Measurements from ENCODE around the gene TMEM229A. TPM values are rescaled to one million over a fixed set of nuclear protein-coding genes. Genes with fewer than 3 reads are reported as not detected.
"Not testable (repeated sequence)": the region's sequence is repeated elsewhere in the genome, so short reads cannot be mapped to it uniquely, and the experiment has no call there.

Gene TMEM229A
- total RNA-seq, 2 experiments from 2014 or later, result not detected

- H3K27me3 Mint-ChIP-seq; H3K9me3 Mint-ChIP-seq (ENCODE audit: low read depth); H3K36me3 Mint-ChIP-seq; DNase-seq; H3K4me3 Mint-ChIP-seq; ATAC-seq; CTCF ChIA-PET; H3K4me1 Mint-ChIP-seq; H3K27ac Mint-ChIP-seq: not testable (repeated sequence)
Measured at GRCh38 chr7:124024329-124024728, 8.5 kb downstream of the TMEM229A start.

GRCh38 chr7:124022551-124022950 lies 10.3 kb downstream of the TMEM229A start:
- H3K36me3 Mint-ChIP-seq, result no peaks in the 10 kb centered on the region
- H3K9me3 Mint-ChIP-seq (ENCODE audit: low read depth), result no peaks in the 10 kb centered on the region
- CTCF ChIA-PET, result no interaction called here
- no peaks in the 10 kb centered on the region for H3K27me3 Mint-ChIP-seq
- no peaks in the 10 kb centered on the region for H3K4me1 Mint-ChIP-seq
- DNase-seq (no peak), ATAC-seq (no peak)
- no peak overlapping the region for H3K27ac Mint-ChIP-seq
- H3K4me3 Mint-ChIP-seq, result no peak overlapping the region

- no peaks in the 10 kb centered on the region for H3K4me1 Mint-ChIP-seq
- no peak overlapping the region for H3K4me3 Mint-ChIP-seq
- no peaks in the 10 kb centered on the region for H3K36me3 Mint-ChIP-seq
- ATAC-seq (no peak), DNase-seq (no peak)
- H3K27ac Mint-ChIP-seq, result no peak overlapping the region
- no peaks in the 10 kb centered on the region for H3K27me3 Mint-ChIP-seq
- CTCF ChIA-PET, result no interaction called here
- H3K9me3 Mint-ChIP-seq (ENCODE audit: low read depth), result no peaks in the 10 kb centered on the region
Measured at GRCh38 chr7:124020060-124020459, 12.8 kb downstream of the TMEM229A start.

- H3K27me3 Mint-ChIP-seq, result no peaks in the 10 kb centered on the region
- no peaks in the 10 kb centered on the region for H3K9me3 Mint-ChIP-seq (ENCODE audit: low read depth)
- no peaks in the 10 kb centered on the region for H3K4me1 Mint-ChIP-seq
- ATAC-seq (no peak), DNase-seq (no peak)
- CTCF ChIA-PET, result no interaction called here
- H3K27ac Mint-ChIP-seq, result no peak overlapping the region
- H3K36me3 Mint-ChIP-seq, result no peaks in the 10 kb centered on the region
- no peak overlapping the region for H3K4me3 Mint-ChIP-seq
Measured at GRCh38 chr7:124013306-124013705, 19.6 kb downstream of the TMEM229A start.

GRCh38 chr7:124012864-124013263 lies 20.0 kb downstream of the TMEM229A start:
- ATAC-seq, result no peak
- Mint-ChIP-seq H3K9me3 (ENCODE audit: low read depth) (no peaks in the 10 kb centered on the region), H3K36me3 (no peaks in the 10 kb centered on the region), H3K4me1 (no peaks in the 10 kb centered on the region), H3K27ac (no peak overlapping the region), H3K27me3 (no peaks in the 10 kb centered on the region), H3K4me3 (no peak overlapping the region)
- no peak for DNase-seq
- CTCF ChIA-PET, result no interaction called here

GRCh38 chr7:124009321-124009720 lies 23.5 kb downstream of the TMEM229A start:
- Mint-ChIP-seq H3K27ac (no peak overlapping the region), H3K27me3 (no peaks in the 10 kb centered on the region), H3K4me1 (no peaks in the 10 kb centered on the region), H3K4me3 (no peak overlapping the region), H3K9me3 (ENCODE audit: low read depth) (no peaks in the 10 kb centered on the region), H3K36me3 (no peaks in the 10 kb centered on the region)
- no peak for DNase-seq
- CTCF ChIA-PET, result no interaction called here
- no peak for ATAC-seq

- ATAC-seq; H3K4me1 Mint-ChIP-seq; H3K27ac Mint-ChIP-seq; H3K36me3 Mint-ChIP-seq; H3K27me3 Mint-ChIP-seq; H3K9me3 Mint-ChIP-seq (ENCODE audit: low read depth); CTCF ChIA-PET; H3K4me3 Mint-ChIP-seq; DNase-seq: not testable (repeated sequence)
Measured at GRCh38 chr7:124008296-124008695, 24.6 kb downstream of the TMEM229A start.

- DNase-seq, result no peak
- no peak overlapping the region for H3K27ac Mint-ChIP-seq
- ATAC-seq, result no peak
- peaks cover 5% of the 10 kb centered on the region for H3K9me3 Mint-ChIP-seq (ENCODE audit: low read depth)
- no peaks in the 10 kb centered on the region for H3K27me3 Mint-ChIP-seq
- no peaks in the 10 kb centered on the region for H3K36me3 Mint-ChIP-seq
- H3K4me1 Mint-ChIP-seq, result no peaks in the 10 kb centered on the region
- CTCF ChIA-PET, result no interaction called here
- no peak overlapping the region for H3K4me3 Mint-ChIP-seq
Measured at GRCh38 chr7:123999703-124000102, 33.2 kb downstream of the TMEM229A start.

- Mint-ChIP-seq H3K27ac (no peak overlapping the region), H3K4me1 (no peaks in the 10 kb centered on the region), H3K9me3 (ENCODE audit: low read depth) (peaks cover 5% of the 10 kb centered on the region), H3K36me3 (no peaks in the 10 kb centered on the region), H3K4me3 (no peak overlapping the region), H3K27me3 (no peaks in the 10 kb centered on the region)
- CTCF ChIA-PET, result no interaction called here
- no peak for DNase-seq
- ATAC-seq, result no peak
Measured at GRCh38 chr7:123998921-123999320, 33.9 kb downstream of the TMEM229A start.

- ATAC-seq (no peak), DNase-seq (no peak)
- Mint-ChIP-seq H3K4me1 (no peaks in the 10 kb centered on the region), H3K4me3 (no peak overlapping the region), H3K27me3 (no peaks in the 10 kb centered on the region), H3K36me3 (no peaks in the 10 kb centered on the region), H3K27ac (no peak overlapping the region), H3K9me3 (ENCODE audit: low read depth) (no peaks in the 10 kb centered on the region)
- CTCF ChIA-PET, result no interaction called here
Measured at GRCh38 chr7:123996327-123996625, 36.6 kb downstream of the TMEM229A start.

- no peak for ATAC-seq
- no peak for DNase-seq
- Mint-ChIP-seq H3K9me3 (ENCODE audit: low read depth) (no peaks in the 10 kb centered on the region), H3K4me1 (no peaks in the 10 kb centered on the region), H3K27ac (no peak overlapping the region), H3K36me3 (no peaks in the 10 kb centered on the region), H3K27me3 (no peaks in the 10 kb centered on the region), H3K4me3 (no peak overlapping the region)
- CTCF ChIA-PET, result no interaction called here
Measured at GRCh38 chr7:123995617-123996326, 37.1 kb downstream of the TMEM229A start.

- Mint-ChIP-seq H3K4me1 (no peaks in the 10 kb centered on the region), H3K9me3 (ENCODE audit: low read depth) (no peaks in the 10 kb centered on the region), H3K36me3 (no peaks in the 10 kb centered on the region), H3K4me3 (no peak overlapping the region), H3K27me3 (no peaks in the 10 kb centered on the region), H3K27ac (no peak overlapping the region)
- DNase-seq (no peak), ATAC-seq (no peak)
- CTCF ChIA-PET, result no interaction called here
Measured at GRCh38 chr7:123994449-123994848, 38.4 kb downstream of the TMEM229A start.

- Mint-ChIP-seq H3K27ac (no peak overlapping the region), H3K4me3 (no peak overlapping the region)
Measured at GRCh38 chr7:123993996-123994395, 38.9 kb downstream of the TMEM229A start.

GRCh38 chr7:123992913-123993518 lies 39.9 kb downstream of the TMEM229A start:
- no peak for ATAC-seq
- DNase-seq, result no peak
- Mint-ChIP-seq H3K4me3 (no peak overlapping the region), H3K27me3 (no peaks in the 10 kb centered on the region), H3K9me3 (ENCODE audit: low read depth) (no peaks in the 10 kb centered on the region), H3K27ac (no peak overlapping the region), H3K4me1 (no peaks in the 10 kb centered on the region), H3K36me3 (no peaks in the 10 kb centered on the region)
- CTCF ChIA-PET, result no interaction called here

More at GRCh38 chr7:123993996-123994395, 38.9 kb downstream of the TMEM229A start:
- Mint-ChIP-seq H3K9me3 (ENCODE audit: low read depth) (no peaks in the 10 kb centered on the region), H3K4me1 (no peaks in the 10 kb centered on the region), H3K36me3 (no peaks in the 10 kb centered on the region), H3K27me3 (no peaks in the 10 kb centered on the region)
- CTCF ChIA-PET, result no interaction called here
- DNase-seq (no peak), ATAC-seq (no peak)

GRCh38 chr7:123987445-123987844 lies 45.4 kb downstream of the TMEM229A start:
- no peaks in the 10 kb centered on the region for H3K9me3 Mint-ChIP-seq (ENCODE audit: low read depth)
- H3K27me3 Mint-ChIP-seq, result no peaks in the 10 kb centered on the region
- H3K36me3 Mint-ChIP-seq, result no peaks in the 10 kb centered on the region
- no peak overlapping the region for H3K27ac Mint-ChIP-seq
- no peak for ATAC-seq
- CTCF ChIA-PET, result no interaction called here
- no peaks in the 10 kb centered on the region for H3K4me1 Mint-ChIP-seq
- H3K4me3 Mint-ChIP-seq, result no peak overlapping the region
- DNase-seq, result no peak

Measured in activated CD8-positive, alpha-beta memory T cell treated with anti-CD3 and anti-CD28 coated beads, Interleukin-2, amount 10 ng/mL, durations not matched to agents 7 days and 5 days (primary cell).